Natural killer cell treated with Interleukin-12 subunit alpha and Interleukin-12 subunit beta and Interleukin-15 and Interleukin-18, amount 100 ng/mL, for 72 hours (primary cell): ENCODE measurements around the gene CARD11. TPM values are rescaled to one million over a fixed set of nuclear protein-coding genes. Genes with fewer than 3 reads are reported as not detected.

Experiments used
- ATAC-seq, 2 donors: fragments of 150-1000 bp; cut with Tn5 transposase in 1 of 2; sonication (Bioruptor Pico), chemical (Tn5 transposase) in 1 of 2; 2 replicates each; pipeline ENCODE4 v1.10.0; 2021
- DNase-seq: peaks from one replicate; pipeline ENCODE4 v3.0.0; 2022; ENCODE audit warnings: low spot score
- H3K27ac Mint-ChIP-seq, 2 donors: 1 replicate in 1 of 2; 2 replicates in 1 of 2; pipeline ENCODE4 v1.8.0; 2022; ENCODE audit warnings: mixed read lengths in 2 of 2, mild to moderate bottlenecking in 1 of 2, moderate library complexity in 1 of 2
- H3K27me3 Mint-ChIP-seq, 2 donors: 1 replicate in 1 of 2; 2 replicates in 1 of 2; pipeline ENCODE4 v1.8.0; 2022; ENCODE audit warnings: mixed read lengths in 2 of 2
- H3K36me3 Mint-ChIP-seq: one replicate; pipeline ENCODE4 v1.8.0; 2022; ENCODE audit warnings: mixed read lengths
- H3K4me1 Mint-ChIP-seq, 2 donors: 1 replicate in 1 of 2; 2 replicates in 1 of 2; pipeline ENCODE4 v1.8.0; 2022; ENCODE audit warnings: low read depth in 2 of 2, mixed read lengths in 2 of 2, mild to moderate bottlenecking in 1 of 2
- H3K4me3 Mint-ChIP-seq: one replicate; pipeline ENCODE4 v1.8.0; 2022; ENCODE audit warnings: mixed read lengths
- H3K9me3 Mint-ChIP-seq: 2 replicates; pipeline ENCODE4 v1.8.0; 2022; ENCODE audit warnings: mixed read lengths
- total RNA-seq, 2 donors: library from RNA; stranded (reverse); gene quantifications; one replicate each; pipeline ENCODE4 v1.2.3, GENCODE V29; 2022

CARD11 gene
- total RNA-seq, 2 donors from 2014 or later = 79.3 to 80.8 TPM

DNA sequence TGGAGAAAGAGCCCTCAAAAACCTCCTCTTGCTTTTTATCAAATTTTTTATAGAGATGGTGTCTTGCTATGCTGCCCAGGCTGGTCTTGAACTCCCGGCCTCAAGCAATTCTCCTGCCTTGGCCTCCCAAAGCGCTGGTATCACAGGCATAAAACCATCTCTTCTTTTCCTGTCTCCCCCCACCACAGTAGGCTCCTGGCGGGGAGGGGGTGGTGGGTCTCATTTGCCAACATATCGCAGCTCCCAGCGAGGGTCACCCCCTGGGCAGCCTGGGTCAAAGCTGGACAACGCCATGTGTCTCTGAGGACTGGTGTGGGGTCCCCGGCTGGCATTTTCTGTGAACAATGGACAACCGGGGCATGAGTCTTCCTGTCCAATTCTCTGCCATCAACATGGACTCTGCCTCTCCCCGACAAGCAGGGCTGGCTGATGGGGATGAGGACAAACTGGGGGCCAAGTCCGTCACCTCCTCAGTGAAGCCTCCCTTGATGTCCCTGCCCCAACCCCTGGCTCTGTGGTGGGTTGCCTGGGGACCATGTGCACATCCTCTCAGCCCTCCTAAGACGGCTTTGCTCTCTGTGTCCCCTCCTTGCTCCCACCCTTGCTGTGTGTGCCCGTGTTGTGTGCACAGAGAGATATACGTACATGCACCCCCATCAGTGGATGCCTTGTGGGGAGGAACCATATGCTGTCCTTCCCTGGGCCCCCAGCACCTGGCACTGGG lies 113.2 kb downstream of the CARD11 start:
- Mint-ChIP-seq H3K27ac (peak overlapping the region in 1 of 2 donors; percentile 34), H3K9me3 (no peaks in the 10 kb centered on the region), H3K36me3 (peaks cover 9% of the 10 kb centered on the region), H3K4me1 (peaks cover 6 to 15% of the 10 kb centered on the region in 2 donors), H3K4me3 (no peak overlapping the region), H3K27me3 (no peaks in the 10 kb centered on the region)
- no peak for ATAC-seq
- DNase-seq = no peak

GRCh38 chr7:2929321-2930201 lies 114.1 kb downstream of the CARD11 start:
- no peaks in the 10 kb centered on the region for H3K9me3 Mint-ChIP-seq
- no peak overlapping the region for H3K4me3 Mint-ChIP-seq
- DNase-seq = no peak
- no peaks in the 10 kb centered on the region for H3K27me3 Mint-ChIP-seq
- H3K4me1 Mint-ChIP-seq = peaks cover 6 to 15% of the 10 kb centered on the region in 2 donors
- H3K36me3 Mint-ChIP-seq = peaks cover 9% of the 10 kb centered on the region
- H3K27ac Mint-ChIP-seq = peak overlapping the region in 1 of 2 donors; percentile 53
- no peak for ATAC-seq

- no peak overlapping the region for H3K27ac Mint-ChIP-seq
- no peak overlapping the region for H3K4me3 Mint-ChIP-seq
- H3K9me3 Mint-ChIP-seq = no peaks in the 10 kb centered on the region
- H3K36me3 Mint-ChIP-seq = peaks cover 4% of the 10 kb centered on the region
- H3K27me3 Mint-ChIP-seq = no peaks in the 10 kb centered on the region
- no peak for ATAC-seq
- DNase-seq = no peak
- peaks cover 2 to 12% of the 10 kb centered on the region in 2 donors for H3K4me1 Mint-ChIP-seq
These were observed 114.9 kb downstream of the CARD11 start for GRCh38 chr7:2928613-2929311.

DNA sequence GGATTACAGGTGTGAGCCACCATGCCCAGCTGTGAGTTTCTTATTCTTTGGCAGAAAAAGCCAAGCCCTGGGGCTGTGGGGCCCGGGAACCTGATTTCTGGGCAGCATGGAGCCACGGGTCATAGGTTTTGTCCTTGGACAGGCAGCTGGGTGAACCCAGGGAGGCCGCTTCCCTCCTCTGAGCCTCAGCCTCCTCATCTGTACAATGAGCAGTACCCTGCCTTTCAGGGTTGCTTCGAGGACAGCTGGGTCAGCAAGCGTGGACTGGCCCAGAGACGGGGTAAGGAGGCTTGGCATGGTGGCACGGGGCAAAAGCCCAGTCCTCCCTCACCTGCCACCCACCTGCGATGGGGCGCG lies 115.4 kb downstream of the CARD11 start:
- DNase-seq (no peak), ATAC-seq (no peak)
- Mint-ChIP-seq H3K9me3 (no peaks in the 10 kb centered on the region), H3K27ac (no peak overlapping the region), H3K4me3 (no peak overlapping the region), H3K4me1 (peaks cover 0 to 9% of the 10 kb centered on the region in 2 donors), H3K27me3 (no peaks in the 10 kb centered on the region), H3K36me3 (no peaks in the 10 kb centered on the region)

GRCh38 chr7:2927592-2927991 lies 116.1 kb downstream of the CARD11 start:
- H3K36me3 Mint-ChIP-seq = no peaks in the 10 kb centered on the region

GRCh38 chr7:2926896-2927405 lies 116.7 kb downstream of the CARD11 start:
- ATAC-seq (no peak), DNase-seq (no peak)
- Mint-ChIP-seq H3K4me3 (no peak overlapping the region), H3K9me3 (no peaks in the 10 kb centered on the region), H3K36me3 (no peaks in the 10 kb centered on the region), H3K27me3 (no peaks in the 10 kb centered on the region), H3K4me1 (peaks cover 0 to 9% of the 10 kb centered on the region in 2 donors), H3K27ac (peak overlapping the region in 1 of 2 donors; percentile 10)

More at GRCh38 chr7:2927592-2927991, 116.1 kb downstream of the CARD11 start:
- Mint-ChIP-seq H3K4me3 (no peak overlapping the region), H3K27me3 (no peaks in the 10 kb centered on the region), H3K27ac (no peak overlapping the region), H3K4me1 (peaks cover 0 to 9% of the 10 kb centered on the region in 2 donors), H3K9me3 (no peaks in the 10 kb centered on the region)
- ATAC-seq = no peak
- no peak for DNase-seq

- H3K4me1 Mint-ChIP-seq = peaks cover 0 to 7% of the 10 kb centered on the region in 2 donors
- no peaks in the 10 kb centered on the region for H3K27me3 Mint-ChIP-seq
- no peaks in the 10 kb centered on the region for H3K36me3 Mint-ChIP-seq
- H3K9me3 Mint-ChIP-seq = no peaks in the 10 kb centered on the region
- no peak overlapping the region for H3K4me3 Mint-ChIP-seq
- DNase-seq (no peak), ATAC-seq (no peak)
- peak overlapping the region in 1 of 2 donors; percentile 10 for H3K27ac Mint-ChIP-seq
These were observed 117.4 kb downstream of the CARD11 start for GRCh38 chr7:2926120-2926895.

- Mint-ChIP-seq H3K9me3 (peaks cover 3% of the 10 kb centered on the region), H3K27ac (peak overlapping the region in 1 of 2 donors; percentile 10), H3K36me3 (peaks cover 8% of the 10 kb centered on the region), H3K27me3 (no peaks in the 10 kb centered on the region), H3K4me3 (no peak overlapping the region), H3K4me1 (peaks cover 0 to 7% of the 10 kb centered on the region in 2 donors)
- ATAC-seq (no peak), DNase-seq (no peak)
These were observed 118.5 kb downstream of the CARD11 start for GRCh38 chr7:2924866-2925840.

DNA sequence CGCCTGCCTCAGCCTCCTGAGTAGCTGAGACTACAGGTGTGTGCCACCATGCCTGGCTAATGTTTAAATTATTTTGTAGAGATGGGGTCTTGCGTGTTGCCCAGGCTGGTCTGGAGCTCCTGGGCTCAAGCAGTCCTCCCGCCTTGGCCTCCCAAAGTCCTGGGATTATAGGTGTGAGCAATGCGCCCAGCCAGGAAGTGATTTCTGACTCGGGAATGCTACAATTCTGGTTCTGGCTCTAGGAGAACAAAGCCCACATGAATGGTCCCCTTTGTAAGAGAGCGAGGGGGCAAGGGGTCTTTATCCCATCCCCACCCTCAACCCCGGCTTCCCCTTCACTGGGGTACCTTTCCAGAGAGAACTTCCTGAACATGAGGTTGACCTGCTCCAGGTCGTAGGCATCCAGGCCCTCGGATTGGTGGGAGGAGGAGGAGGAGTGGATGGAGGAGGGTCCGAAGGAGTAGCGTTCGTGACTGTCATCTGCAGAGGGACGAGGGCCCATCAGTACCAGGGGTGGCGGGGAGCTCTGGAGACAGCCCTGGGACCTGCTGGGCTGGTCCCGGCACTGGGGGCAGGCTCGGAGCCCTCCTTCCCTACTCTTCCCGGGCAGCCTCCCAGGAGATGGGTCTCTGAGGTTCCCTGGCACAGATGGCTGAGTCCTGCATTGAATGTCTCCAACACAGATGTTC lies 119.6 kb downstream of the CARD11 start:
- H3K36me3 Mint-ChIP-seq = peaks cover 15% of the 10 kb centered on the region
- ATAC-seq (no peak), DNase-seq (no peak)
- H3K4me3 Mint-ChIP-seq = no peak overlapping the region
- no peak overlapping the region for H3K27ac Mint-ChIP-seq
- H3K27me3 Mint-ChIP-seq = no peaks in the 10 kb centered on the region
- peaks cover 0 to 10% of the 10 kb centered on the region in 2 donors for H3K4me1 Mint-ChIP-seq
- peaks cover 3% of the 10 kb centered on the region for H3K9me3 Mint-ChIP-seq

DNA sequence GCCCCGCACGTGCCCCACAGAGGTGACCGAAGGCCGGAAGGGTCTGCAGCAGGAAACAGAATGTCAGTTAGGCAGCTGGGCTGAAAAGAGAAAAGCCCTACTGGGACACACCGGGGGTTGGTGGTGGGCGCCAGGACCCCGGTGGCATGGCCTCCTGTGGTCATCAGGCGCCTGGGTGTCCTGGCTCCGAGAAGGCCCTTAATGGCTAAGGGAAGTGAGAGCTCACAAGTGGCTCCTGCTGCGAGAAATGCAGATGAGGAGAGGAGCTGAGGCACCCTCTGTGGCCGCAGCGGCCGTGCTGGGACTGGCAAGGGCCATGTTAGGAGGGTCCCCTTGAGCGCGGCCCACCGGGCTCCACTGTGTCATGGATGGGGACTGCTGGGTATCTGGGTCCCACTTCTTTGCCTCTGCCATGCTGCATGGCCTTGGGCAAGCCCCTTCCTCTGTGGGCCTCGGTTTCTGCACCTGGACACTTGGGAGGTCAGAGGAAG lies 120.3 kb downstream of the CARD11 start:
- Mint-ChIP-seq H3K4me1 (peaks cover 0 to 13% of the 10 kb centered on the region in 2 donors), H3K4me3 (no peak overlapping the region), H3K36me3 (peaks cover 15% of the 10 kb centered on the region), H3K27me3 (no peaks in the 10 kb centered on the region), H3K27ac (no peak overlapping the region), H3K9me3 (peaks cover 3% of the 10 kb centered on the region)
- DNase-seq = no peak
- peak in 1 of 2 donors; percentile 48 for ATAC-seq

- H3K27ac Mint-ChIP-seq = no peak overlapping the region
These were observed 120.8 kb downstream of the CARD11 start for GRCh38 chr7:2922866-2923265.

GRCh38 chr7:2922348-2922691 lies 121.3 kb downstream of the CARD11 start:
- H3K27me3 Mint-ChIP-seq = no peaks in the 10 kb centered on the region
- H3K4me1 Mint-ChIP-seq = peaks cover 0 to 13% of the 10 kb centered on the region in 2 donors
- peaks cover 3% of the 10 kb centered on the region for H3K9me3 Mint-ChIP-seq
- DNase-seq = no peak
- no peak overlapping the region for H3K27ac Mint-ChIP-seq
- no peak overlapping the region for H3K4me3 Mint-ChIP-seq
- peaks cover 15% of the 10 kb centered on the region for H3K36me3 Mint-ChIP-seq
- no peak for ATAC-seq

More at GRCh38 chr7:2922866-2923265, 120.8 kb downstream of the CARD11 start:
- Mint-ChIP-seq H3K27me3 (no peaks in the 10 kb centered on the region), H3K4me3 (no peak overlapping the region), H3K36me3 (peaks cover 15% of the 10 kb centered on the region), H3K4me1 (peaks cover 0 to 13% of the 10 kb centered on the region in 2 donors), H3K9me3 (peaks cover 3% of the 10 kb centered on the region)
- ATAC-seq (no peak), DNase-seq (no peak)
